HepG2 (cell line): ENCODE data around the gene AOX1. TPM values are rescaled to one million over a fixed set of nuclear protein-coding genes. Genes with fewer than 3 reads are reported as not detected.

Experiments
- ATAC-seq: fragments of 200-7000 bp; cut with Tn5 transposase; 3 replicates; pipeline ENCODE4 v1.9.1; 2020; ENCODE audit warnings: mild to moderate bottlenecking, moderate library complexity
- BruUV-seq: library from RNA; stranded (reverse); fragments of 400-500 nt; replicated peaks from 2 replicates; lab custom pipeline; 2021; lab: Mats Ljungman, UMichigan
- CTCF ChIA-PET: fragments of 300-600 bp; formaldehyde crosslinking; extraction: SDS; loops from one replicate; lab custom pipeline; 2021; ENCODE audit warnings: low total read pairs, inconsistent platforms, low intra/inter-chr PET ratio; lab: Yijun Ruan, JAX
- POLR2A ChIA-PET: fragments of 350-600 bp; sonication (Branson Sonifier 250); formaldehyde crosslinking; loops from one replicate; lab custom pipeline; 2020; ENCODE audit warnings: antibody characterized with exemption, inconsistent platforms; lab: Yijun Ruan, JAX
- DNase-seq: peaks from one replicate; pipeline ENCODE4 v3.0.0-alpha.2; 2015; ENCODE audit warnings: low spot score
- FAIRE-seq: peaks from 3 replicates; lab custom pipeline; 2011; peaks lifted over from hg19 to GRCh38; lab: Jason Lieb, UNC
- H2AFZ ChIP-seq: one replicate; pipeline ENCODE4 v1.6.1; 2011; ENCODE audit warnings: low read length, inconsistent platforms
- H3K27ac ChIP-seq: fragments of 300-600 bp; 3 replicates; pipeline ENCODE4 v1.8.0; 2011; ENCODE audit warnings: mixed run types, mild to moderate bottlenecking, mixed read lengths, low read length, inconsistent platforms; ENCODE audit not compliant: insufficient read depth; ENCODE audit errors: extremely low read length
- H3K27me3 ChIP-seq, 2 experiments: fragments of 200-600 bp in 1 of 2; 2 replicates in 1 of 2; 3 replicates in 1 of 2; pipeline versions ENCODE4 v1.6.0 to v1.8.0; 2011; ENCODE audit warnings: low read length in 2 of 2, mild to moderate bottlenecking in 2 of 2, moderate library complexity in 2 of 2, inconsistent platforms in 1 of 2; ENCODE audit not compliant: insufficient read depth in 2 of 2, control insufficient read depth in 1 of 2
- H3K36me3 ChIP-seq, 2 experiments: fragments of 200-600 bp in 1 of 2; replicated peaks in 1 of 2; 2 replicates in 1 of 2; 3 replicates in 1 of 2; pipeline versions ENCODE4 v1.5.1 to v1.8.0; 2011; ENCODE audit warnings: low read length in 2 of 2, inconsistent platforms in 1 of 2; ENCODE audit not compliant: insufficient read depth in 2 of 2, control insufficient read depth in 1 of 2
- H3K4me1 ChIP-seq: 2 replicates; pipeline ENCODE4 v1.5.1; 2012; ENCODE audit warnings: low read length, inconsistent platforms; ENCODE audit not compliant: insufficient read depth
- H3K4me2 ChIP-seq: 2 replicates; pipeline ENCODE4 v1.6.0; 2011; ENCODE audit warnings: low read depth, low read length, inconsistent platforms
- H3K4me3 ChIP-seq, 3 experiments: fragments of 200-600 bp in 1 of 3; sonication (generic), shearing (Covaris generic) in 1 of 3; replicated peaks in 1 of 3; 2 replicates each; pipeline ENCODE4 v1.5.1; 2011 to 2016; ENCODE audit warnings: low read length in 3 of 3, inconsistent platforms in 2 of 3, low read depth in 2 of 3, mild to moderate bottlenecking in 2 of 3, control low read depth in 1 of 3, mixed read lengths in 1 of 3; ENCODE audit not compliant: insufficient read depth in 1 of 3
- H3K79me2 ChIP-seq: one replicate; pipeline ENCODE4 v1.6.1; 2011; ENCODE audit warnings: low read length, inconsistent platforms; ENCODE audit not compliant: insufficient read depth
- H3K9ac ChIP-seq: 2 replicates; pipeline ENCODE4 v1.6.0; 2011; ENCODE audit warnings: mild to moderate bottlenecking, low read depth, low read length, inconsistent platforms; ENCODE audit not compliant: insufficient read depth
- H3K9me3 ChIP-seq: 2 replicates; pipeline ENCODE4 v1.5.1; 2012; ENCODE audit warnings: mild to moderate bottlenecking, low read length
- H4K20me1 ChIP-seq: 2 replicates; pipeline ENCODE4 v1.6.0; 2011; ENCODE audit warnings: inconsistent platforms, mild to moderate bottlenecking, low read length, moderate library complexity; ENCODE audit not compliant: insufficient read depth
- FOXA1 ChIP-seq, 2 experiments: fragments of 450-650 bp in 1 of 2; sonication (generic) in 1 of 2; formaldehyde crosslinking in 1 of 2; IDR thresholded peaks; 2 replicates each; pipeline versions ENCODE4 v1.4.0 to v1.6.1; 2016 to 2020; ENCODE audit warnings: missing genetic modification reagents in 1 of 2
- FOXJ3 ChIP-seq: sonication (generic); formaldehyde crosslinking; IDR thresholded peaks from 2 replicates; pipeline ENCODE4 v1.4.0; 2020; ENCODE audit warnings: missing genetic modification reagents, mild to moderate bottlenecking, borderline replicate concordance
- KDM3A ChIP-seq: IDR thresholded peaks from 2 replicates; pipeline ENCODE4 v1.6.1; 2018; ENCODE audit warnings: low read depth, missing compliant biosample characterization
- MATR3 ChIP-seq: sonication (generic); formaldehyde crosslinking; IDR thresholded peaks from 2 replicates; pipeline ENCODE4 v1.4.0; 2020; ENCODE audit warnings: missing genetic modification reagents
- REXO4 ChIP-seq: sonication (generic); formaldehyde crosslinking; IDR thresholded peaks from 2 replicates; pipeline ENCODE4 v1.8.0; 2022; ENCODE audit warnings: missing genetic modification reagents, mild to moderate bottlenecking, borderline replicate concordance
- TBP ChIP-seq: sonication (generic); formaldehyde crosslinking; IDR thresholded peaks from 2 replicates; pipeline ENCODE4 v1.5.0; 2020; ENCODE audit warnings: missing genetic modification reagents
- XBP1 ChIP-seq: sonication (generic); formaldehyde crosslinking; IDR thresholded peaks from 2 replicates; pipeline ENCODE4 v1.5.0; 2020; ENCODE audit warnings: missing genetic modification reagents
- ZHX2 ChIP-seq, 2 experiments: sonication (generic) in 1 of 2; formaldehyde crosslinking in 1 of 2; IDR thresholded peaks; 2 replicates each; pipeline versions ENCODE4 v1.6.1 to v1.9.0; 2014 to 2022; ENCODE audit warnings: antibody characterized with exemption in 1 of 2, borderline replicate concordance in 1 of 2, inconsistent platforms in 1 of 2, low read depth in 1 of 2, missing genetic modification reagents in 1 of 2
- ZNF629 ChIP-seq: sonication (generic); formaldehyde crosslinking; conservative IDR thresholded peaks from 2 replicates; pipeline ENCODE4 v1.5.0; 2020; ENCODE audit warnings: missing genetic modification reagents
- ZNF646 ChIP-seq: sonication (generic); formaldehyde crosslinking; IDR thresholded peaks from 2 replicates; pipeline ENCODE4 v1.9.0; 2021; ENCODE audit warnings: mild to moderate bottlenecking, missing genetic modification reagents
- WGBS: methylation state at CpG from one replicate; pipeline ENCODE4 v1.1.6; 2017; ENCODE audit warnings: low lambda C conversion rate; 5-methylcytosine and 5-hydroxymethylcytosine counted together
- in situ Hi-C: cut with HindIII; loops from 2 replicates; pipeline ENCODE4 v1.10.0; 2017; ENCODE audit warnings: low pct_unique_long_range_greater_than_20kb; ENCODE audit not compliant: extremely low pct_ligation_motif_present
- intact Hi-C: fragments of 100-400 bp; cut with micrococcal nuclease; formaldehyde crosslinking; loops from one replicate; pipeline ENCODE4 v1.10.0; 2022; ENCODE audit not compliant: unreplicated experiment
- polyA plus RNA-seq, 8 experiments: library from polyadenylated mRNA; depleted of rRNA in 3 of 8; stranded (reverse) in 7 of 8; unstranded in 1 of 8; fragments of >200 nt; fragmentation: Illumina TruSeq in 4 of 8; extraction: Trizol in 4 of 8; gene quantifications; 2 replicates each; pipeline versions ENCODE4 v1.2.1 to v1.2.3, GENCODE V29; 2011 to 2016; ENCODE audit warnings: low read depth in 4 of 8, missing spikeins in 1 of 8, mixed read lengths in 1 of 8; ENCODE audit not compliant: insufficient read depth in 1 of 8
- total RNA-seq, 5 experiments: library from RNA; depleted of rRNA; stranded (reverse); fragments of >200 nt; fragmentation: Illumina TruSeq; extraction: Trizol; gene quantifications; 2 replicates each; pipeline ENCODE4 v1.2.3, GENCODE V29; 2016; ENCODE audit warnings: low read depth in 1 of 5

The AOX1 gene
- total and polyA plus RNA-seq, 2 of the 13 experiments (the other 11 are each of a cell fraction or from before 2014, with no cell fraction given), result 9.2 to 18.0 TPM

- TF ChIP-seq ZHX2 (IDR thresholded peaks at IDR 0.05; ENCODE audit: low read depth) (no peak), ZHX2 (CRISPR knock-in tag; IDR thresholded peaks at IDR 0.05; ENCODE audit: borderline replicate concordance) (no peak), XBP1 (no peak), ZNF629 (no peak), FOXJ3 (CRISPR knock-in tag) (peak; percentile 89; the same call in 1 of the 2 replicates), KDM3A (0 out of 2 replicates have a peak, but pooled peaks have one; percentile 19)
Measured at GRCh38 chr2:200578778-200579177, 7.0 kb upstream of the AOX1 start (continued).

GRCh38 chr2:200584639-200585038 lies 1.2 kb upstream of the AOX1 start:
- Histone ChIP-seq H3K9ac (no peak overlapping the region), H2AFZ (no peak overlapping the region), H3K4me3 (no peak overlapping the region), H3K27ac (no peak overlapping the region), H4K20me1 (no peaks in the 10 kb centered on the region), H3K4me2 (no peak overlapping the region), H3K79me2 (no peaks in the 10 kb centered on the region), H3K4me1 (peaks cover 37% of the 10 kb centered on the region), H3K9me3 (no peaks in the 10 kb centered on the region), H3K27me3 (no peaks in the 10 kb centered on the region; a peak in 1 of 5 replicates), H3K36me3 (peaks cover 0 to 1% of the 10 kb centered on the region in 2 experiments; a peak in 1 of 5 replicates)
- BruUV-seq, result TSS peak; percentile 42
- ATAC-seq (no peak), DNase-seq (no peak), FAIRE-seq (no peak)
- intact Hi-C loops (loop anchor here (5.0 kb wide), 1 partner anchor 43 kb away; no protein-coding TSS in a partner anchor), in situ Hi-C loops (loop anchor here (5.0 kb wide), 1 partner anchor 73 kb away; no protein-coding TSS in a partner anchor)
- 87% methylated on average over 3 of the region's 3 CpGs for WGBS
- POLR2A ChIA-PET, result interaction anchor here (1.2 to 2.7 kb wide), 4 partner anchors 11 to 119 kb away, joined by 3 to 13 read pairs (median 10); no protein-coding TSS in a partner anchor
- CTCF ChIA-PET, result interaction anchor here (2.1 kb wide), 1 partner anchor 118 kb away, joined by 7 read pairs; no protein-coding TSS in a partner anchor
- TF ChIP-seq FOXA1 (IDR thresholded peaks at IDR 0.05) (no peak), FOXA1 (CRISPR knock-in tag; IDR thresholded peaks at IDR 0.05) (no peak), TBP (CRISPR knock-in tag) (no peak), REXO4 (CRISPR knock-in tag) (no peak), MATR3 (CRISPR knock-in tag) (no peak), ZNF646 (no peak)
